Astrocyte (in vitro differentiated cells and primary cell): ENCODE measurements around the gene PCDHGB4. TPM values are rescaled to one million over a fixed set of nuclear protein-coding genes. Genes with fewer than 3 reads are reported as not detected.
A peak's percentile ranks its signal among the peaks of the same experiment; 100 is the strongest.

Experiments
- DNase-seq: peaks from one replicate; pipeline ENCODE4 v3.0.0-alpha.2; 2010; ENCODE audit warnings: low read depth
- FAIRE-seq: peaks from 2 replicates; lab custom pipeline; 2011; peaks lifted over from hg19 to GRCh38; lab: Jason Lieb, UNC
- H2AFZ ChIP-seq: 2 replicates; pipeline ENCODE4 v1.6.0; 2012; ENCODE audit warnings: low read depth, low read length, inconsistent platforms
- H3K27ac ChIP-seq: 2 replicates; pipeline ENCODE4 v1.5.1; 2011; ENCODE audit warnings: low read depth, low read length, inconsistent platforms
- H3K27me3 ChIP-seq: 2 replicates; pipeline ENCODE4 v1.6.0; 2011; ENCODE audit warnings: low read length, inconsistent platforms; ENCODE audit not compliant: insufficient read depth
- H3K36me3 ChIP-seq: 2 replicates; pipeline ENCODE4 v1.5.1; 2011; ENCODE audit warnings: low read length, inconsistent platforms; ENCODE audit not compliant: insufficient read depth
- H3K4me1 ChIP-seq: 2 replicates; pipeline ENCODE4 v1.5.1; 2011; ENCODE audit warnings: low read length, inconsistent platforms; ENCODE audit not compliant: insufficient read depth
- H3K4me2 ChIP-seq: 2 replicates; pipeline ENCODE4 v1.6.0; 2012; ENCODE audit warnings: low read length, inconsistent platforms
- H3K4me3 ChIP-seq: 2 replicates; pipeline ENCODE4 v1.5.1; 2011; ENCODE audit warnings: low read depth, mild to moderate bottlenecking, low read length, inconsistent platforms; ENCODE audit not compliant: insufficient read depth
- H3K79me2 ChIP-seq: 2 replicates; pipeline ENCODE4 v1.6.0; 2012; ENCODE audit warnings: mild to moderate bottlenecking, low read length, inconsistent platforms; ENCODE audit not compliant: insufficient read depth
- H3K9ac ChIP-seq: 2 replicates; pipeline ENCODE4 v1.6.0; 2012; ENCODE audit warnings: mild to moderate bottlenecking, low read length, inconsistent platforms
- H3K9me3 ChIP-seq: 2 replicates; pipeline ENCODE4 v1.5.1; 2012; ENCODE audit warnings: low read depth, mild to moderate bottlenecking, low read length, inconsistent platforms; ENCODE audit not compliant: insufficient read depth
- H4K20me1 ChIP-seq: 2 replicates; pipeline ENCODE4 v1.6.0; 2012; ENCODE audit warnings: low read length, inconsistent platforms; ENCODE audit not compliant: insufficient read depth
- H3K27ac Mint-ChIP-seq: one replicate; pipeline ENCODE4 v1.8.0; 2021; ENCODE audit warnings: mild to moderate bottlenecking, mixed read lengths; ENCODE audit not compliant: unreplicated experiment
- H3K27me3 Mint-ChIP-seq: one replicate; pipeline ENCODE4 v1.8.0; 2021; ENCODE audit warnings: low read depth, mixed read lengths; ENCODE audit not compliant: unreplicated experiment
- H3K36me3 Mint-ChIP-seq: one replicate; pipeline ENCODE4 v1.8.0; 2021; ENCODE audit warnings: low read depth, mixed read lengths; ENCODE audit not compliant: unreplicated experiment
- H3K4me1 Mint-ChIP-seq: one replicate; pipeline ENCODE4 v1.8.0; 2021; ENCODE audit warnings: low read depth, mixed read lengths; ENCODE audit not compliant: unreplicated experiment
- H3K4me3 Mint-ChIP-seq: one replicate; pipeline ENCODE4 v1.8.0; 2021; ENCODE audit warnings: mild to moderate bottlenecking, moderate library complexity, mixed read lengths; ENCODE audit not compliant: unreplicated experiment
- H3K9me3 Mint-ChIP-seq: one replicate; pipeline ENCODE4 v1.8.0; 2021; ENCODE audit warnings: mild to moderate bottlenecking, mixed read lengths; ENCODE audit not compliant: unreplicated experiment
- CTCF ChIP-seq: IDR thresholded peaks from 2 replicates; pipeline ENCODE4 v1.5.1; 2011; ENCODE audit warnings: low read depth, mild to moderate bottlenecking, inconsistent platforms, low read length, moderate library complexity; ENCODE audit not compliant: insufficient read depth
- EZH2 ChIP-seq: IDR thresholded peaks from 2 replicates; pipeline ENCODE4 v1.6.1; 2012; ENCODE audit warnings: mild to moderate bottlenecking, low read length, inconsistent platforms; ENCODE audit not compliant: insufficient read depth
- total RNA-seq: library from RNA; stranded (reverse); gene quantifications from 2 replicates; pipeline ENCODE4 v1.2.1, GENCODE V29; 2021

PCDHGB4 gene
- total RNA-seq, 1 donor from 2014 or later: 13.6 TPM

- Histone ChIP-seq H3K9me3 (peaks cover 48% of the 10 kb centered on the region), H3K27ac (no peak overlapping the region), H3K4me2 (no peak overlapping the region), H3K4me1 (no peaks in the 10 kb centered on the region), H3K79me2 (no peaks in the 10 kb centered on the region), H3K9ac (no peak overlapping the region), H4K20me1 (no peaks in the 10 kb centered on the region), H3K4me3 (no peak overlapping the region), H2AFZ (no peak overlapping the region), H3K36me3 (no peaks in the 10 kb centered on the region), H3K27me3 (no peaks in the 10 kb centered on the region)
- FAIRE-seq: no peak
- Mint-ChIP-seq H3K27ac (no peak overlapping the region), H3K4me1 (peaks cover 1% of the 10 kb centered on the region), H3K36me3 (peaks cover 24% of the 10 kb centered on the region), H3K4me3 (no peak overlapping the region), H3K27me3 (no peaks in the 10 kb centered on the region), H3K9me3 (peaks cover 43% of the 10 kb centered on the region)
- TF ChIP-seq CTCF (no peak), EZH2 (no peak)
- no peak for DNase-seq
These were observed 1.9 kb downstream of the PCDHGB4 start for GRCh38 chr5:141389153-141390042.

GRCh38 chr5:141392429-141393198, 5.1 kb downstream of the PCDHGB4 start, which contains the start of gene PCDHGA8:
Gene PCDHGA8 (plus strand): TSS chr5:141392633. CDS start chr5:141392814, 181 bp downstream.
- Mint-ChIP-seq H3K9me3 (peaks cover 44% of the 10 kb centered on the region), H3K27ac (no peak within 1 kb of the TSS), H3K36me3 (peaks cover 28% of the 10 kb centered on the region), H3K4me1 (peaks cover 1% of the 10 kb centered on the region), H3K4me3 (no peak within 1 kb of the TSS), H3K27me3 (no peaks in the 10 kb centered on the region)
- Histone ChIP-seq H3K9me3 (peaks cover 47% of the 10 kb centered on the region), H3K4me3 (no peak within 1 kb of the TSS), H3K27me3 (no peaks in the 10 kb centered on the region), H4K20me1 (no peaks in the 10 kb centered on the region), H3K9ac (no peak within 1 kb of the TSS), H3K27ac (no peak within 1 kb of the TSS), H3K79me2 (no peaks in the 10 kb centered on the region), H3K36me3 (no peaks in the 10 kb centered on the region), H2AFZ (peak within 1 kb of the TSS; percentile 20), H3K4me2 (no peak within 1 kb of the TSS), H3K4me1 (no peaks in the 10 kb centered on the region)
- FAIRE-seq: no peak
- DNase-seq: no peak
- TF ChIP-seq CTCF: no peak
- no peak for TF ChIP-seq EZH2
